Inferior parietal cortex (tissue), 1 donor: ENCODE data around the gene PLXNA4.

Experiments
- DNase-seq: peaks from one replicate; pipeline ENCODE4 v3.0.0-alpha.2; 2016; ENCODE audit errors: extremely low spot score

The PLXNA4 gene

DNA sequence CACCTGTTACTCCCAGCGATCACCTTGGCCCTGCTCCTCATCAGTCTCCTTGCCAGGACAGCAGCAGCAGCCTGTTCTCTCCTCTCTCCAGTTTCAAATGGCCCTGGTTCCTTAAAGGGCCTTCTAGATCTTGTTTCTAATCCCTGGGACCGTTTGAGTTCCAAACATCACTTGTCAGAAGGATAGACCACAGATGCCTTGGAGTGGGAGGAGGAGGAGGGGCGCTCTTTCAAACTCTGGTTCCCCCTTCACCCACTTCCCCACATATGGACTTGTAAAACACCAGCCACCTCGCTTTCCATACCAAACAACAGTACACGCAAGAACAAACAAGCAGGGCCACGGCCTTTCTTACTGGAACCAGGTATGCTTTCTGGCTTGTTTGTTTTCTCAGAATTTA lies 104.8 kb downstream of the PLXNA4 start:
- DNase-seq, result no peak

DNA sequence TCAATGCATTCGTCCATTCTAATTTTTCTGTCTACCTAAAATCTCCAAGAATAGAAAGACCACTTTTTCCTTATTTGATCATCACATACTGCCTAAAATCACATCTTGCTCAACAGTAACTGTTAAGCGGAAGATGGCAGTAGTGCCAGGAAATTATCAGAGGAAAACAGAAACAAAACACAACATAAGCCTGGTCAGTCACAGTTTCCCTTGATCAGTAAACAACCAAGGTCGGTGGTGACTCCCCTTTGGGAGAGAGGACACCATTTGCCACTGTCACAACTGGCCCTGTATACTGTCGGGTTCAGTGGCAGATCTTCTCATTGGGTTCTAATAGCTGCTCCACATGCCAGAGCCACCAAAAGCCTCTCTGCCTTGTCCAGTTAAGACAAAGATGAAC lies 106.6 kb downstream of the PLXNA4 start:
- DNase-seq, result no peak

DNA sequence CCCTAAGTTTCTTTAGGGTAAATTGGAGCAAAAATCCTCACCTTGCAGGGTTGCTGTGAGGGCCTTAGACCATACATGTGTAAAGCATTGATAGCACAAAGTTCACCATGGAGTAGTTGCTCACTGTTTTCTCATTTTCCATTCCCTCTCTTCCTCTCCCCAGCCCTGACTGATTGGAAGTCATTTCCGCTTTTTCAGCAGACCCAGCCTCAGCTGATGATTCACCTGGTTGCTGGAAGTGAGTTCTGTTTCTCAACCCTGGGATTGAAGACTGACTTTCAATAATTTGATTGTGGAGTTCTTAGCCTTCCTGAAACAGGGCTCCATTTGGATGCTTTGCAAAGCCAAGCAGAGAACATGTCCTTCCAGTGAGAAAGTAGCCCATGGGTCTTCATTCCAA lies 107.0 kb downstream of the PLXNA4 start:
- DNase-seq, result no peak

DNA sequence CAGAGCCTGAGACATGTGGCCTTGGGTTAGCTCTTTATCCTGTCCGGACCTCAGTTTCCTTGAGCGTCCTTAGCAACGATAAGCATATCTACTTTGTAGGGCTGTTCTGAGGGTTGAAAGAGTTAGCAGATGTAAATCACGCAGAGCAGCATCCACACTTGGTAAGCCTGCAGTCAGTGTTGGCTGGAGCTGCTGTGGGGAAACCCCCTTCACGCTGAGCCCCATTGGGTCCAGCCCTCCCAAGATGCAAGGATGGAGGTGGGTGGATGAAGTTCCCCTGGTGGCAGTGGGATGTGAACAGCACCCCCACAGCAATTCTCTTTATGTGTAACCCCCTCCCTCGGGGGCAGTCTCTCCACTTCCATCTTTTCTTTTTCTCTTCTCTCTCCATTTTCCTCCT lies 109.9 kb downstream of the PLXNA4 start:
- no peak for DNase-seq

DNA sequence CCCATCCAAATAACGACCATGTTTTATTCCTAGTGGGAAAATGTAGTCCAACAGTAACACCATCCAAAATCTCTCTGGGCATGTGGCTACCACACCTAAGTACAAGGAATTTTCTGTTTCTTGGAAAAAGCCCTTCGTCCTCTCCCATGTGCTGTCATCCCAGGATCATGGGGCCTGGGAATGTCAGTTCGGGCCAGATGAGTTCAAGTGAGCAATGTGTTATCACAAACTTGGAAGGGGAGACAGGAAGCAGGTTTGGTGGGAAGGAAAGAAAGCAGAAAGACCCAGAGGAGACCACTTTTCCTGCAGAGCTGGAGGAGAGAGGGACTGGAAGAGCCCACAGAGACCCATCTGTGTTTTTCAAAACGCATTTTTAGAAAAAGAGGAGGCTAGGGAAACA lies 110.8 kb downstream of the PLXNA4 start:
- DNase-seq, result no peak

DNA sequence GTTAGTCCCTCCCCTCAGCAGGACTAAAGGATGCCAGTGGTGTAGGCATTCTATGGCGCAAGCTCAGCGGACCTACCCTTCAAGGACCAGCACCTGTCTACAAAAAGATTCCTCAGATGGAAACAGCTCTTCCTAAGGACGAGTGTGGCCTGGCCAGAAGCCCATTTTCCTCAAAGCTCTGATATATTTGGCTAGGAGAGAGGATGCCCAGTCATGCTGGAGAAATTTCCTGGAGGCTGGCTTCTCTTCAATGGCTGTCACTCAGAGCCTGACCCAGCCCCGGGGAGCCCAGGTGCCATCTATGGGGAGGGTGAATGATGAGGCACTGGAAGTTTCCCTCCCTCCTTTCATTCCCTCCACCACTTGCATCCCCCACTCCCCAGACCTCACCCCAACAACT lies 111.5 kb downstream of the PLXNA4 start:
- no peak for DNase-seq

DNA sequence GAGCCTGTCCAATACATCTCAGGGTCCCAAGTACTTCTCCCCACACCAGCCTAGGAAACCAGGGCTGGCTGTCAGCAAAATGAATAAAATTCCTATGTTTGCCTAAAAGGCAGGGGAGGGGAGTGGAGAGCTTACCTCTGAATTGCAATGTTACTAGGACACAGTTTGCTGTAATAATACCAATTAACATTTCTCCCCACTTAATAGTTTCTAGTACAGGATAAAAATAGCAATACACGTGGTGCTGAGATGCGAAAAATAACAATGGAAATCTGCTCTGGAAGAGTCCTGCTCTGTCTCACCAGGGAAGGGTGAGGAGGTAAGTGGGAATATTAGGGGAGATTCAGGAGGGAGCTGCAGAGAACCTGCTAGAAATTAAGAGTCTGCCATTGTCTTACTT lies 112.3 kb downstream of the PLXNA4 start:
- DNase-seq, result no peak

DNA sequence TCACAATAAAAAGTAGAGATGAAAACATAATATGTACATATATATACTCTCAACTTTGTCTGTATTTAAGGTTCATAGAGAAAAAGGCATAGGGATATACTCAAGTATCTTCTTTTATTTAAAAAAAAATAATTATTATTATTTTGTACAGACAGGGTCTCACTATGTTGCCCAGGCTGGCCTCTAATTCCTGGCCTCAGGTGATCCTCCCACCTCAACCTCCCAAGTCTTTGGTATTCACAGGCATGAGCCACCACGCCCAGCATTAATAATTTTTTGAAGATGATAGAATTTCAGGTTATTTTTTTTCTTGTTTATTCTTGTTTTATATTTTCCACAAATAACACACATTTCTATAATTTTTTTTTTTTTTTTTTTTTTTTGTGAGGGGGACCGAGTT lies 113.8 kb downstream of the PLXNA4 start:
- no peak for DNase-seq

DNA sequence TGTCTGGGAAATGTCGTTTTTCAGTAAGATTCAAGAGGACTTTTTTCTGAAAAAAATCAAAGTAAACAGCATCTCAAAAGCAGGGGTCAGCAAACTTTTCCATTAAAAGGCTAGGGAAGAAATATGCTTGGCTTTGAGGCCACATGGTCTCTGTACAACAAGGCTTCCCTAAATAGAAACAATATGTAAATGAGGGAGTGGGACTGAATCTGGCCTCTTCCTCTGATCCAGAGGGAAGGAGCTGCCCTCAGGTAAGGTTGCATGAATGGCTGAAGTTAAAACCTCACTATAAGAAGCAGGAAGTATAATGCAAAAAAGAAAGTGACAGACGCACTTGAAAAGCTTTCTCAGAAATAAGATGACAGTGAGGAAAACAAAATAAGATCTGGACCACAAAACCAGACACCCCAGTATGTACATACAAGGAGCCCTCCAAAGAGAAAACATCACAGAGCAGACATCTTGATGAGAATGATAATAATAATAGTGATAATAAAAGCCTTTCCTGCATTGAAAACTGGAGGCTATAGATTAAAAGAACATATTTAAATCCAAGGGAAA lies 115.2 kb downstream of the PLXNA4 start:
- DNase-seq, result no peak

DNA sequence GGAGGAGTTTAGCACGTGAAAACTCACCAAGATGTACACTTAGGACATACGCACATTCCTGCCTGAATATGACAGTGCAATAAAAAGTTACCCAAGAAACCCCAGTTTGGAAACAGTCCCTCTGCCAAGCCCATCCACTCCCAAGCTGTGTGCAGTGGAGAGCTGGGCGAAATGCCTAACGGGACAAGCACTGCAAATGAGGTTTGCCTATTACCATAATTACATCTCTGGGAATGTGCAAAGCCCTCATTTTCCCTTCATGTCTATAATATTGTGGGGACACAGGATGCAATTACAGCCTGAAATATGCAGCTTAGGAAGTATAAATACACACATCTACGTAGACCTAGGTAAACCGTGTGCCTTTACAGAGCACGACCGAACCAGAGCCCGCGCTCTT lies 117.5 kb downstream of the PLXNA4 start:
- DNase-seq, result no peak

DNA sequence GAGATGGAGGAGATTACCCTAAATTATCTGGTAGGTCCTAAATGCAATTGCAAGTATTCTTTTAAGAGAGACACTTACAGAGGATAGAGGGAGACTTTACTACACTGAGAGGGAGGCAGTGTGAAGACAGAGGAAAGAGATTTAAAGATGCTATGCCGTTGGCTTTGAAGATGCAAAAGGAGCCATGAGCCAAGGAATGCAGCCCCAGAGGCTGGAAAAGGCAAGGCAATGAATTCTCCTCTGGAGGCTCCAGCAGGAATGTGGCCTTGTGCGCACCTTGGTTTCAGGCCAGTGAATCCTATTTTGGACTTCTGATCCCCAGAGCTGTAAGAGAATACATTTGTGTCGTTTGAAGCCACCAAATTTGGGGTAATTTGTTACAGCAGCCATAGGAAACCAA lies 118.6 kb downstream of the PLXNA4 start:
- no peak for DNase-seq

DNA sequence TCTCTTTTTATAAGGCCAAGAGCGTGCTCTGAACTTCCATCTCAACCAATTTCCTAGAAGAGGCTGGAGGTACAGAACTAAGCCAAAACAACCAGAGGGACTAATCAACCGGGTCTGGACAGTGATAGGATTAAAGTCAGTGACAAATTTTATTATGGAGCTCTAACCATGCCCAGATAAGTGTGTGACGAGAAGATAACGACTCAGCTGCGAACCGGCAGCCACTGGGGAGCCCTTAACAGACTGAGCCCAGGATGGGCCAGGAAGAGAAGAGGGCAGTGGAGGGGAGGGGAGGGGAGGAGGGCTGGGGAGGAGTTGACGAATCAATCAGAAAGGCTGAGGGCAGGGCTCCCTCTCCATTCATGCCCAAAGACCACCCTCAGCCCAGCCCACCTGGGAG lies 119.9 kb downstream of the PLXNA4 start:
- DNase-seq, result no peak

DNA sequence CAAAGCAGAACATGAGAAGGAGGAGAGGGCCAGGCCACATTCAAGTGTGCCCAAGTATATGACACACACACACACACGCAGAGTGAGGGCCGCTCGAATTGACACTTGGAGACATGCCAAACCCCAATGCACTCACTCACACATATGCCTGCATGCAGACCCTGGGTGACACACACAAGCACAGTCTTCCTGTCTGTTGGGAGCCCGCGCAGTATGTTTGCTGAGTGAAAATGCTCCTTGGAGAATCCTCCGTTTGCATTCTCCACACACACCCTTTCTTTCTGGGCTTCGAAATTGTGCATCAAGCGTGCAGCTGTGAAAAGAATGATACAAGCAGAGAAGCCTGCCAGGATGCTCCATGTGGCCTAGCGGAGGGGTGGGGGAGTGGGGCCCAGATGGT lies 120.9 kb downstream of the PLXNA4 start:
- DNase-seq, result no peak

DNA sequence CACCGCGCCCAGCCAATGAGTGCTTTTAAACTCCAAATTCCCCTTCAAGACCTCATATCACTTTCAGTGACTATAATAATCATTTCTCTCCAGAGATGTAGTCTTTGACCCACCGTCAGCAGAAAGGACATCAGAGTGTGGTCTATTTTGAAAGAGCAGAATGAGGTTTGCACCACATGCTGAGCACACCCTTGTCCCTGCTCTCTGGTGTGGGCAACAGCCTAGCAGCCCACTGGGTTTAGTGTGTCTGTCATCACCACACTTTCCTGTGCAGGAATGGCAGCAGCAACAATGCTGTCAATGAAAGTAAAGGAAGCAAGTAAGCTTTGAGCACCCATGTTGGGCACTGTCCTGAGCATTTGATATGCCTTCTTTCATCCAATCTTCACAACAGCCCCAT lies 122.4 kb downstream of the PLXNA4 start:
- DNase-seq, result no peak

DNA sequence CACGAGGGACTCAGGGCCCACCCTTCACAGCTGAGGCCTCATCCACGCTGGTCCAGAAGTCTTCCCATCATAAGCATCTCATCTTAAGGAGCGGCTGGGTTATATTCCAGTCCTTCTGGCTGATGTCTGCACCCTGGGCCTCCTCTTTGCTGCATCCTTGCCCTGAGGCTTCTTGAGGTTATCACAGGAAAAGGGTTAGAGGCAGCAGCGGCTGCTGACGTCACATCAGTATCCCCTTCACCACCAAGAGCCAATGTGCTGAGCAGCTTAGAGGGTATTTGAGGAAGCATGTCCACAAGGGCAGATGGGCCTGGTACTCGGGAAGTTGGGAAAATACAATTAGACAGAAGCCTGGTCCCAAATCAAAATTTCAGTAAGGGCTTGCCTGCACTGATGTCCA lies 125.1 kb downstream of the PLXNA4 start:
- DNase-seq, result no peak

DNA sequence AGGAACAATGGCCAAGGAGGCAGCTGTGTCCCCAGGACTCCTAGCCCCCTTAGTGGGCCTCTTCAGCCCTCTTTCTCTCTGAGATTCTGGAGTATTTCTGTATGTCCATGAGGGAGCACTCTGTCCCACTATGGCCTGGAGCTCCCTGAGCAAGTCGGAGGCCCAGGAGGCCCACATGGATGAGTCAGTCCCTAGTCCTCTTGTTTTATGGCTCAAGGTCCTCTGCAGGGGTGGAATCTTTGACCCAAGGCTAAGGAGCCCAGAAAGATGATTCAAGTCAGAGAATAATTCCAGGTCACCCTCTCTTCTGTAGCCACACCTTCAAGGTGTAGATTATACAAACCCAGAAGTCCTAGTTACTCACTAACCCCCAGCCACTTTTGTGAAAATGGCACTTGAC lies 125.6 kb downstream of the PLXNA4 start:
- DNase-seq, result no peak

DNA sequence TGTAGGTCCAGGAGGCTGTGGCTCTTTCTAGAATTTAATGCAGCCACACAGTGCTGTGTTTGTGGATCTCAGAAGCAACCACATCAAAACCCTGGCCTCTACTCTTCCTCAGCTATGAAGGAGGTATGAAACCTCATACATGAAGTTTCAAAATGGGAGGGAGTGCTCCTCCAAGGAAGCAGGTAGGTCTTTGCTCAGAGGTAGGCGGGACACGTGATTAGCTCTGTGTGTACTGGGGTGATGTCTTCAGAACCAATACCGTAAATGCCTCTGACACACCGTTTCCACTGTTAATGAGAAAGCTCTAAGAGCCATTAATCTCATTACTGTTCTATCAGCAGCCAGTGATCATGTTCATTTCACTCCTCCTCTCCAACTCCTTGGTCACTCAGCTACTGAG lies 126.1 kb downstream of the PLXNA4 start:
- no peak for DNase-seq

DNA sequence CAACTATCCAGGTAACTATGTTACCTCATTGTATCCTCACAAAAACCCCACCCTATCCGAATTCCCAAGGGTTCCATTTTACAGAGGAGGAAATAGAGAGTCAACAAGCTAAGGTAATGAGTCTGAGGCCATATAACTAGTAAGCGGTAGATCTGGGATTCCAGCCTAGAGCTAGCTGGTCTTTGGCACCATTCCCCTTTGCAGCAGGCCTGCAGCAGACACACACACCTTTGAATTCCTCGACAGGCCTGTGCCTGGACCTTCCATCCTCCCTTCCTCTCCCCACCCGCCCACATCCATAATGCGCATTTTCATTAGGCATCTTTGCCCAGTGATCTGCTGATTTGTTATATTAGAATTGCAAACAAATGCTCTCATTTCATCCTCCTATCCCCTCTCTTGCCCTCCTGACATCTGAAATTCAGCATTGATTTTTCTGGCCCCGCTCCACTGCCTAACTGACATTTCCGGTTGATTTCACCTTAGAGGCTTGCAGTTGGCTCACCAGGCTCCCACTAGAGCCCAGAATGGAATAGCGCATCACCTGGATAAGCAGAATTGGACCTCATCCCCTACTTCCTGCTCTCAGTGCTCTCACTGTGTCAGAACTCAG lies 129.5 kb downstream of the PLXNA4 start:
- DNase-seq, result no peak

DNA sequence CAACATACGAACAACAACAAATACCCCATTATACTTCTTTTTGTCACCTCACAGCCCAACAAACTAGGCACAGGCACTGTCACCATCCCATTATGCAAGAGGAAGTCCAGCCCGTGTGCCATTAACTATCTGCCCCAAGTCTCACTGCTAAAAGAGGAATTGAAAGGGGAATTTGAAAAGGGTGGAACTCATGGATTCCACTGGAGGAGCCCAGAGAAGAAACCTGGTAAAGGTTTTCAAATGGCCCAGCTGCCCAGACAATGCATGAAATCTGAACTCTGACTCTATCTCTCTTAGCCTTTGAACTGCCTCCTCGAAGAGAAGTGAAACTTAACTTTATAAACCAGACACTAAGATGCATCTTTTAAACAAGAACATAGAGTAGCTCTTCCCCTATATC lies 130.0 kb downstream of the PLXNA4 start:
- no peak for DNase-seq

DNA sequence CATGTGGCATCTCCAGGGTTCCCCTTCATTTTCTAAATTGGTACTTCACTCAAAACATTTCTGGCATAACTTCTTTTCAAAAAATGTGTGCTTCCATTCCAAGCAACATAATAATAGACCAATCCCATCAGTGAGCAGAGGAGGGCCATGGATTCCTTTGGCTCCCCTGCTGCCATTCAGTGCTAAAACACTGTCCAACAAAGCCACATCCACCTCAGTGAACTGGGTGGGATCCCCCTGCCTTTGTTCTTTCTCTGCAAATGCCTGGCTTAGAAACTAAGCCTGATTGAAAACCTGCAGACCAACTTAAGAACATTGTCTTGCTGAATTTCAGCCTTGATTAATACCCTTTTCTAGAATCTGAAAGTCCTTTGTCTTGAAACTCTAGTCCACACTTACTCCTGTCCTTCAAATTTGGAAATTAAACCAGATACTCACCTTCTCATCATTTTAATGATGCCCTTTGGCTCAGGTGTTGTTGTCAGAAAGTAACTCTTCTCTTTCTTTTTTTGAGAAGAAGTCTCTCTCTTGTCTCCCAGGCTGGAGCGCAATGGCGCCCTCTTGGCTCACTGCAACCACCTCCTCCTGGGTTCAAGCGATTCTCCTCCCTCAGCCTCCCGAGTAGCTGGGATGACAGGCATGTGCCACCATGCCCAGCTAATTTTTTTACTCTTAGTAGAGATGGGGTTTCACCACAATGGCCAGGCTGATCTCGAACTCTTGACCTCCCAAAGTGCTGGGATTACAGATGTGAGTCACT lies 132.3 kb downstream of the PLXNA4 start:
- no peak for DNase-seq

DNA sequence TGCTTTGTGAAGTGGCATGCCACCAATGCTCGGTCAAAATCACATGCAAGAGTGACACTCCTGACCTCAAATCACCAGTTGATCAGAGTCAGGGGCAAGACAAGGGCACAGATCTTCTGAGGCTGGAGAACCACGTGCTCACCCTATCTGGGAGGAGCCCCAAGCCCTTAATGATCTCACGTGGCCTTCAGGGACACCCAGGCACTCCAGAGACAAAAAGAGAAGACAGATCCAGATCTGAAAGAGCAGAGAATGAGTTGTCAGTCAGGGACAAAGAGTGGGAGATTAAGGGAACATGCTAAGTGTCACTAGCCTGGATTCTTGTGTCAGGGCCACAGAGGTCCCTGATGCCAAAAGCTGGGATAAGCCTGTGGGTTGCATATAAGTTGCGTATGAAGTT lies 134.3 kb downstream of the PLXNA4 start:
- no peak for DNase-seq

DNA sequence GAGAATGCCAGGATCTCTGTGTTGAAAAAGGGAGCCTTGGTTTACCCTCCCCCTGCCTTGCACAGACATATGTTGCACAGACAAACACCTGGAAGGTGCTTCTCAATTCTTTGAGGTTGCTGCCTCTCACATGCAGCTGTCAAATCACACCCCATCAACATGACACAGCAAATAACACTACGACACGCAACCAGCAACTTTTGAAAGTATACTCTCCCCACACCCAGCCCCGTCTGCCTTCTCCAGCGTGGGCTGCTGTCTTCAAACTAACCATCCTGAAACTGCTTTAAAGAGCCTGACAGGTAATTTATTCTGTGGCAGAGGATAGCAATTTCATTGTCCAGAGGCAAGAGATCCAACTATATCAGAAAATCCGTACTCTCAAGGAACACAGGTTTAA lies 136.1 kb downstream of the PLXNA4 start:
- no peak for DNase-seq

DNA sequence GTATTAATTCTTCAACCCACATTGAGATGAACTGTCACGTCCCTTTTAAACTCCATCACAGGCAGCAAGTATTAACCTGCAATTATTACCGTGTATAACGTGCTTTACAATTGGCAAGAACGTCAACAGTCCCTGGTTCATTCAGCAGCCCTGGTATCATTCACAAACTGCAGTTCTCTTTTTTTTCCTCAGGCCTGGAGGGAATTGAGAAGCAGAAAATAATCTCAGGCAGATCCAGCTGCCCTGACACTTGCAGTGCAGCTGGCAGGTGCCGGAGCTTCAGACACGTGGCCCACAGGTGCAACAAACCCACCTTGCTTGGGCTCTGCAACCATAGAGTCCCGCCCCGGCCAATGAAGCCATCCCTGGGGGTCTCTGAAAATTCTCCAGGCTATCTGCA lies 137.3 kb downstream of the PLXNA4 start:
- DNase-seq, result no peak

DNA sequence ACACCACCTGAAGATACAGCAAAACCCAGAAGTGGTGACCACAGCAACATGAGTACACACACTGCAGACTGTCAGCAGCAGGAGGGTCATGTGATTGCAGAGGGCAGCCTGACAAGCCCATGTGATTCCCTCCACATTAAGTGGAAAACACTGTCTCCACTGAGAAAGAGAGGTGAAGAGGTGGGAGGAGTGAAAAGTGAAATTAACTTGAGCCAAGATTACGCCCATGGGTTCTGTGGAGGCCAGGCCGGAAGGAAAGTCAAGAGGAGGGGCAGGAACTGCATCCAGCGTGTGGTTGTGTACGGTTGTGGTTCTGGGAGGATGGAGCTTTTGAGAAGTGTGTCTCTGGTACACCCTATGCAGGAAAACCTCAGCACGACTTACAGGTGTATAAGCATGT lies 138.5 kb downstream of the PLXNA4 start:
- DNase-seq, result no peak
